Activated CD4-positive, alpha-beta T cell treated with anti-CD3 and anti-CD28 coated beads for 1 hour (primary cell): ENCODE results near the gene ERC2.
"Not testable (repeated sequence)": the region's sequence is repeated elsewhere in the genome, so short reads cannot be mapped to it uniquely, and the experiment has no call there.

Experiments used
- DNase-seq: peaks from one replicate; pipeline ENCODE4 v3.0.0-alpha.2; 2020

Gene ERC2

DNA sequence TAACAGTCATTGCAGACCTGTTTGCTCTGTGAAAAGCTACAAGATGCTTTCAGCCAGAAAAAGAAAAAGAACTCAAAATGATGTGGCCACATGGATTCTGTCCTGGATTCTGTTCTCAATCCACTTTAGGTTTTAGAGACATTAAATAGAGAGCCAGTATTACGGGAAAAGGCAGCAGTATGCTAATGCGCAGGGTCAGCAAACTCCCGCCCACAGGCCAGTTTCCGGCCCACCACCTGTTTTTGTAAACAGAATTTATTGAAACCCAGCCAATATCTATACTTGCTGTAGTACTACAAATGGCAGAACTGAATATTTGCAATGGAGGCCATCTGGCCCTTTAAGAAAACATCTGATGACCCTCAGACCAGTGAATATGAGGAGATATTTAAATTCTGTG, 416.1 kb downstream of the ERC2 start:
- DNase-seq = no peak

DNA sequence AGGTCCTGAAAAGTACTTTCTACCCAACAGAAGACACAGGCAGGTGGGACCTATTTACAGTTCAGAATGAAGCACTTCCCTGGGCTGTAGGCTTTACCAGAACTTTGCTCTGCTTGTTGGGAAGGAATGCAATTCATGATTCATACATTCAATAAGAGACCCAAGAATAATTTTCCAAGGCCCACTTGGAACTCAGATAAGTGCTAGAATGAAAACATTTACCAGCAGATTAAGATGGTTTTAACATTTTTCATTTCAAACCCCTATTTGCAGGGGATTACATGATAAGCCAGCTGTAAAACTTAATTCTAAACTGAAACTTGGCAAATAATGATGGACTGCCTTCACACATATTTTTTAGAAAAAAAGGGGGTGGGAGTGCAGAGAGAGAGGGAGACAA, 417.2 kb downstream of the ERC2 start:
- DNase-seq = no peak

DNA sequence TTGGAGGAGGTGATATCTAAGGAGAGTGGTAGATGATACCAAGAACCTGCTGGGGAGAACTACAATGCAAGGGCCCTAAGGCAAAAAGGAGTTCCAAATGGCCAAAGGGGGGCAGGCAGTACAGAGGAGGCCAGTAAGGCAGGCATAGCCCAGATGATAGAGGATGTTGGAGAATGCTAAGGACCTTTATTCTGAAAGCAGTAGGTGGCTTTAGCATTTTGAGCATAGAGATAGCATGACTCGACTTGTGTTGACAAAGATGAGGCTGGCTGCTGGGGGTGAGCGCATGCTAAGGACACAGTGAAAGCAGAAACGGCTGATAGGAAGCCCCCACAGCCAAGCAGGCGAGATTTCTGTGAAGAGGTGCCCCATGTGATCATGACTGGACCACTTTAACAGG, 419.3 kb downstream of the ERC2 start:
- DNase-seq = no peak

DNA sequence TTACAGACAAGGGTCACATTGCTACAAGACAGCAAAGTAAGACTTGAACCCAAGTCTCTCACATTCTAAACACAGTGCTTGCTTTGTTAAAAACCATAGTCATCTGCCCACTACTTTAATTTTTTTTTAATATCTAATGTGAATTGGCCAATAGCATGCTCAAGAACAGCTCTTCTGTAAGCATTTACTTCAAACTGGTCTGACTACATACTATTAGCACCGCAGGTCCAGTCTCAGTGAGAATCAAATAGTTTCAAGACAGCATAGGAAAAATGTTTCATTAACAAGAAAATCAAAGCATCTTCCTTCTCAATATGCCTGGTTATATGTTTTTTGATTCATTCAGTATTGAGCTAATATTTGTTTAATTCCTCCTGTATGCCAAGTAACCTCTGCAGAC, 419.9 kb downstream of the ERC2 start:
- DNase-seq = no peak

DNA sequence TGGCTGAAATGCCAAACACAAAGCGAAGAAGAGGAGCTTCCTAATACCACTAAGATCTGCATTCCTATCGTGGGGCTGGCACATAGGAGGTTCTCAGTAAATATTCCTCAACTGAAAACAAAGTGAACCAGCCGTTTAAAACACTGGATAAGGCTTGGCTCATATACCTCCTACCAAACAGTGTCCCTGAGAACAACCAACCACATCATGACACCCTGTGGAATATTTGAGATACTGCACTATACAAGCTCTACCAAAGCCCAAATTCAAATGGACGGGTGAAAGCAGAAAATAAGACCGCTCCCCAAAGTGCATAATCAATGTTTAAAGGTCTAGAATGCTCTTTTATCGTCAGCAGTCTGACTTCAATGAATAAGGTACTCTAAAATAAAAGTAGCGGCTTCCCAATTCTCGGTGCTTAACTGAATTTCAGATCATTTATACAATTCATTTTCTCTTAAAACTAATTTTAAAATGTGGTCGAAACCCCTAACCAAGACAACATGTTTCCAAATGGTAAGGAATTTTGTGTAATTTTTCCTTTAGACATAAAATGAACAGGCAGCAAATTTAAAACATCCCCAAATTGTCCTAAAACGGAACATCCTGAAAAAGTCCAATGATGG, 425.8 kb downstream of the ERC2 start:
- no peak for DNase-seq

DNA sequence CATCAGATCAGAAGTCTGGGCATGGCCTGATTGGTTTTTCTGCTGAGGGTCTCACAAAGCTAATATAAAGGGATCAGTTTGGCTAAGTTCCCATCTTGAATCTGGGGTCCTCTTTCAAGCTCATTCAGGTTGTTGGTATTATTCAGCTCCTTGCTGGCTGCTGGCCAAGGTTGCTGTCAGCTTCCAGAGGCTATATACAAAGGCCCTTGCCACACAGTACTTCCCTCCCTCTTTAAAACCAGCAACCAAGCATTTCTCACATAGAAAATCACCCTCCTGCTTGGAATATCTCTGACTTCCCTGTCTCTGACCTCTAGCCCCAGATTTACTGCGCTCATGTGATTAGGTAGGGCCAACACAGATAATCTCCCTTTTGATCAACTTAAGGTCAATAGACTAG, 442.9 kb downstream of the ERC2 start:
- DNase-seq = no peak

DNA sequence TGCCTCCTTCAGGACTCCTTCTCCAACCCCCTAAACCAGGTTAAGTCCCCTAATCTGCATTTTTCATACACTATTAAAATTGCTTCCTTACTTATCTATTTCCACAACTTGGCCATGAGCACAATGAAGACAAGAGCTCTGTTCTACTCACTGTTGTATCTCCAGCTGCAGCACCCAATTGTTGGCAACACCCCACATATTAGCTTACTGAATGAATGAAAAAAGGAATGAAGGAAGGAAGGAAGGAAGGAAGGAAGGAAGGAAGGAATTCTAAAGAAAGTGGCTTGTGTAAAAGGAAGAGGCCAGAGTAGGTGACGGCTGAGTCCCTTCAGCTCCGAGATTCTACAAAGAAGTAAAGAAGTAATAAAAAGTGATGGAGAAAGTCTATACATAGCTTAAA, 444.7 kb downstream of the ERC2 start:
- no peak for DNase-seq

DNA sequence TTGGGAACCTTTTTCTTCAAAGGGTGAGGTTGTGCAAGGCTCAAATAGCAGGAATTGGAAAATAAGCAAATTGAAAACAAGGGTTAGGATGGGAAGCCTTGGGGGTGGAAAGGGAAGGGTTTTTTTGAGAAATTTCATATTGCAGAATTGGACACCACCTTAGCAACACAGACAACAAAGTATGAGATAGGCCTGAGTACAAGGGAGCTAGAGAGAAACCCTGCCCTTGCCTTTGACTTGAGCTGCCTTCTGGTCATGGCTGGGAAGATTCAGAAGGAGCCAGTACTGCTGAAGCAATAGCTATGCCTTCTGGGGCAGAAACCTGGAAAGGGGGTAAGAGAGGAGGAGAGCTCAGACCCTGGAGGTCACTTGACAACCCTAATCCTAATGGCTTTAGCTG, 445.6 kb downstream of the ERC2 start:
- no peak for DNase-seq

DNA sequence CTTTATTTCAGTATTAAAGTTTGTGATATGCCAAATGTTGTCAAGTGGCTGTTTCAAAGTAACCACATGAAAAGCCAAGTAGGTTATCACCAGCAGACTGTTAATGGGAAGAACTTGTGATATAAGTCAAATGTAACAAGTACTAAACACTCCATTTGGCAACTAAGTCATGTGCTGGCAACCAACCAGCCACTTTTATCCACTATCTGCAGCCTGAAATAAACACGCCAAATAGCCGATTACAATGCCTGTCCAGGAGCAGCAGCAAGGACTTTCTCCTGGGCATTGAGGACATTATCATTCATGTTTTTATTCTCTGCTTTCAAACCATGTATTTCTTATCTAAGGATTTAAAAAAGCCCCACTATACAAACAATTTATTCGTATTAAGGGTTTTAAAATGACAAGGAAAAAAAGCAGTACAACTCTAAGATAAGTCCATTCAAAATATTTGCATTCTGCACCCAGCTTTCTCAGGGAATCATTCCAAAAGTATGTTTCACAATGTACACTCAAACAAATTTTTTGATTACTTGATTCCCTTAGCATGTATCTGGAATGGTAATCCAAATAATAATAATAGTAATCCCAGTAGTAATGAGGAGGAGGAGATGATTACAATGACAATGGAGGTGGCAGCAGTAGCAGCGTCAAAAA, 448.6 kb downstream of the ERC2 start:
- DNase-seq = no peak

DNA sequence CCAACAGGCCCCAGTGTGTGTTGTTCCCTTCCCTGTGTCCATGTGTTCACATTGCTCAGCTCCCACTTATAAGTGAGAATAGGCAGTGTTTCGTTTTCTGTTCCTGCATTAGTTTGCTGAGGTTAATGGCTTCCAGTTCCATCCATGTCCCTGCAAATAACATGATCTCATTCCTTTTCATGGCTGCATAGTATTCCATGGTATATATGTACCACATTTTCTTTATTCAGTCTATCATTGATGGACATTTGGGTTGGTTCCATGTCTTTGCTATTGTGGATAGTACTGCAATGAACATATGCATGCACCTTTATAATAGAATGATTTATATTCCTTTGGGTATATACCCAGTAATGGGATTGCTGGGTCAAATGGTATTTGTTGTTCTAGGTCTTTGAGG, 452.9 kb downstream of the ERC2 start:
- not testable (repeated sequence) for DNase-seq

DNA sequence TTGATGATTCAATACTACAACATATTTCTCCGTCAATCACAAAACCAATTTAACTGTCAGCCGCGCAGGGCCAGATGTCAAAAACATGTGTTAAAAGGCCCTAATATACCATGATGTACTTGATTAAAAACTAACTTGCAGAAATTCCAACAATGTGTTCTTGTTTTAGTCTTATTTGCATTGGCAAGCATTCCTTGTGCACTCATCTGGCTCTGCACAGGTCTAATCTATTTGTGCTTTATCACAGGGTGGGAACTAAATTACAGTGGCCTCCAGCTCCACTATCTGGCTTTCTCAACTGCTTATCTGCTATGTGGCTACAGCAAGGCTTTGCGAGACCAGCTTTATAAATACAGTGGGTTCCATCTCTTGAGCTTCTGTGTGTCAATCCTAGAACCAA, 455.5 kb downstream of the ERC2 start:
- DNase-seq = no peak

DNA sequence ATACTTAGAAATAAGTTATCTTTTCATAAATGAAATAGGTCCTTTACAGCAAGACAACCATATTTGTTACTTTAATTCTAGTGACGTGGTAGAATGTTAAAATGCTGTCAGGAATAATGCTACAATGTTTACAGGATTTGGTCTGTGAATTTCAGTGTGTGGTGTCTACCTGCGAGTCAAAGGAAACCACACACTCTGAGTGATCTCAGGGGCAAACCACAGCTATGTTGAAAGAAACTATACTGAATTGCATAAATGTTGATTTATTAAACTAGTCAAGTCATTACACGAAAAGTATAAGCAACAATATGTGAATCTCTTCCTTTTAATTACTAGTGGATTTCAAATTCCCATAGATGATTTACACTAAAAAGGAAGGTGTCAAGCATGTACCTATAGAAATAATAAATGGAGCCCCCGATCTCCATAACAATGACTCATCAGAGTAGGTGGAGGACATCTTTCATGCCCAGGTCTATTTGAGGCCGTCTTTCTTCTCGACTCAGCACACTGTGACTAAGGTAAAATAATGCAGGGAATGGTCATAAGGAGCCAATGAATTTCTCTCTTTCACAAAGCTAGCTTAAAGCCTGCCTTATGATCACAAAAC, 463.0 kb downstream of the ERC2 start:
- DNase-seq = no peak

DNA sequence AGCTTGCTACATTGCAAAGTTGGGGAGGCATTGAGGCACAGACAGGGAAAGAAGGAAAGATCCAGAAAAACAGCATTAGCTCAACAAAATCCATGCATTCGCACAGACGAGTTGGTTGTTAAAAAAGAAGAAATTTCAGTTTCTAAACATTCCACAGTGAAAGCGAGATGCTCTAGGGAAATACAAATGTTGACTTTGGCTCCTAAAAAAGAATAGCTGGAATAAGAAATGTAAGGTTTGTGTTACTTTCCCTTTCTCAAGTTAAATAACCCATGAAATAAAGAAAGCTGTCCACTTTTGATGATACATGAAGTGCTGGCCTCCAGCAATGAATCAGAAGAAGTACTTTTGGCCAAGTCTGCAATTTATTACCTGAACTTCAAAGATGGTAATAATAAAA, 465.1 kb downstream of the ERC2 start:
- DNase-seq = no peak

DNA sequence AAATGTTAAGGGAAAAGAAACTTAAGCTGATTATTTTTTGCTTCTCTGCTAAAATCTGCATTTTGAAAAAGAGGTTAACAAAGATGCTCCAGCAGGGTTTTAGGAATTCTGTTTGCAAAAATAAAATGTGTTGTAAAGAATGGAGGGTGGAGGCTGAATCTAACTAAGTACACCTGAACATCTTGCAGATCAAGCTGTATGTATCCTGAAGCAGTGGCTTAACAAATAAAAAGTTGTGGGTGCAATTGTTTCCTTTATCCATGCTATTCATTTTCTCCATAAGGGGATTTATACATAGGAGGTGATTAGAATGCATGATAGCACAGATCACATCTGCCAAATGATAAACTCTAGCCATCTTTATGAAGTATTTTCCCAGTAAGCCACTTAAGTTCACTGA, 466.3 kb downstream of the ERC2 start:
- no peak for DNase-seq

DNA sequence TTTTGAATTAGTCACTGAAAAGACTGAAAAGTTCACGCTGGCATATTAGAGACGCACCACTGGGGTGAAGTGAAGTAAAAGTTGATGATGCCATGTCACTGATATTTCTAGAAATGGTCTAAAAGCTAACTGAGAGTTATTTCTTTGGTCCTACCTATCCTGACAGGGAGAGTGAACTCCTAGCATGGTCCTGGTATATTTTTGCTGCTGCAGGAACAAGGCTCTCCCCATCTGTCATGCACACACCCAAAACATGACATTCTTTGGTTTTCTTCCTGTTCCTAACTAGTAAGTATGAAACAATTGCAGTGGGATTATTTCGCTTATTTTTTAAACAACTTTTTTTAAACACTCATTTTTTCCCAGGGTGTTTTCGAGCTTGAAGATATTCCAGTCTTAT, 466.7 kb downstream of the ERC2 start:
- no peak for DNase-seq

DNA sequence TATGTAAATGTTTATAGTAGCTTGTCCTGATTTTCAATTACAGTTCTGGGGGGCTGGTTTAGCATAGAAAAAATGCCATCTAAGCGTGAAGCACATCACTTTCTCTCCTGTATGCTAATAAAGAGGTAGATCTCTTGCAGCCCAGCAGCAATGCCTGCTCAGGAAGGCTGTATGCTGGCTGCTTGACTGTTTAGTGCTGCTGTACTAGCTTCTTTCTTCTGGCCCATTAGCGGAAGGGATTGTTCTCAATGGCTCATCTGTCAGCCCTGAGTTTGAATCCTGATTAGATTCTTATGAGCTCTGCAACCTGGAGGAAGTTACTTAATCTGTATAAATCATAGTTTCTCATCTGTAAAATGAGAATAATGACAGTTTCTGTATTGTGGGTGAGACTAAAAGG, 478.9 kb downstream of the ERC2 start:
- no peak for DNase-seq

DNA sequence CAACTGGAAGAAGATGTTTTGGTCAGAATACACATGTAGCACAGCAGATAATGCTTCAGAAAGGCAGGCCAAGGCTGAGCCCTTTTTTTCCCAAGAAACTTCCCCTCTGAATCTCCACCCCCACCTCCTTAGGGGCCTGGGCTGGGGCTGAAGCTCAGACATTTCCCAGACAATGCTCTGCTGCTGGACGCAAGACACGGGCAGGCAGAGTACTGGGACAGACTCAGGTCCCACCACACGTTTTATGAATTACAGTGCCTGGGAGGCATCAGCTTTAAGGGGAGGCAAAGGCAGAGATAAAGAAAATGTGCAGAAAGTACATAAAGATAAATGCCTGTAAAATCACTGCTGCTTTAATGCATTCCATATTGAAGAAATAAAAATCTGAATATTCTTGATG, 479.4 kb downstream of the ERC2 start:
- no peak for DNase-seq

DNA sequence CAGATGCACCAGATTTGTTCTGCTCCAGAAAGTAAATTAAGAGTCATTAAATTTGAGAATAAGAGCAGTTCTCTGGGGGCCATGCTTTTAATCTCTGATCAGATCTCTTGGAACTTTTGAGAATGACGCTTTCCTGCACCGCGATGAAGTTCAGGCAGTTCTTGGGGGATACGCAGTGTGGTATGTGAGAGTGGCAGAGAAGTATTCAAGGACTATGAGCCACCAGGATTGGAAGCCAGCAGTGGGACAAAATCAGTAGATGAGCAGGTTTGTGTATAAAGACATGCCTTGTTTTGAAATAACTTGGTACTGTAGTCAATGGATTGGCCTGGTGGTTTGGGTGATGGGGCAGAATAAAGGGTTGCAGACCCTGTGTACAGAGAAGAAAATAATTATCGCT, 483.6 kb downstream of the ERC2 start:
- no peak for DNase-seq

DNA sequence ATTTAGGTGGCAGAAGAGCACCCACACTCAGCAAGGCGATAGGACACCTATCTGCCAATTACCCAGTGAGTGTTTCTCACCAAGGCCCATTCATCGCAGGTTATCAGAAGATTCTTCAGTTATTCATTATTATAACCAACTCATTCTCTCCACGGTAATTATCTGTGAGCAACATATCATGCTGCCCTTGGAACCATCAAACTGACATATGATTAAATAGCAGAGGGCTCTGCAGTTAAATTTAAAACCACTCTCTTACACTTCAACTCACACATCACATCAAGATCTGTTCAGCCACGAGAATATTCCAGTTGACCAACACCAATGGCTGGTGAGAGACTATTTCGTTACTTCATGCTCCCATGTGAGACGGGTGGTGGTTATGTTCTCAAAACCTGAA, 489.3 kb downstream of the ERC2 start:
- no peak for DNase-seq

DNA sequence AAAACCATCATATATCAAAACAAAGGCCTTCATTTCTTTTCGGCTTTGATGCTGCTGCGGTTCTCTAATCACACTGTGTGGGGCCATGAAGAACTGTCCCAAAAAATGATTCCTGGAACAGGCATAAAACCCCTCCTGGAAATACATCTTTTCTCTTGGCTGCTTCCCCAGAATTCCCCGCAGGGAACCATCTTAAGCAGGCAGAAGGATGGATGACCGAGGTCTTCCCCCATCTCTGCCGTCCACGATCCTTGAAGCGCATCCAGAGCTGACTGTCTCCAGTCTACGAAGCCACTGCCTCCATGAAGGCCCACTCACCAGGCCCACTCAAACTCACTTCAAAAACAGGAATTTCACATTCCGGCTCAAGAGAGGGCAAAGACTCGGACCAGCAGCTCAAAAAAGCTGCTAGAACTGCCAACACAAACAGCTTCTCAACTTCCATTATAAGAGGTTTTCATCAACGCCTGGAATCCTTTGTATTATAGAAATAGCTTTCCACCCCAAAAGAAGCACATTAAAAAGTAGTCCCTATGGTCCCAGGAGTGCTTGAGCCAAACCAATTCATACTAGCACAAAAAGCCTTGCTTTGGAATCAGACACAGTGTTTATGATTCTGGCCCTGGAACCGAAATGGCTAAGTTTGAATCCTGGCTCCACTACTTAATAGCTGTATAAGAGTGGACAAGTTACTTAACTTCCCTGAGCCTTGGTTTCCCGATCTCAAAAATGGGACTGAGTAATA, 493.7 kb downstream of the ERC2 start:
- DNase-seq = no peak

DNA sequence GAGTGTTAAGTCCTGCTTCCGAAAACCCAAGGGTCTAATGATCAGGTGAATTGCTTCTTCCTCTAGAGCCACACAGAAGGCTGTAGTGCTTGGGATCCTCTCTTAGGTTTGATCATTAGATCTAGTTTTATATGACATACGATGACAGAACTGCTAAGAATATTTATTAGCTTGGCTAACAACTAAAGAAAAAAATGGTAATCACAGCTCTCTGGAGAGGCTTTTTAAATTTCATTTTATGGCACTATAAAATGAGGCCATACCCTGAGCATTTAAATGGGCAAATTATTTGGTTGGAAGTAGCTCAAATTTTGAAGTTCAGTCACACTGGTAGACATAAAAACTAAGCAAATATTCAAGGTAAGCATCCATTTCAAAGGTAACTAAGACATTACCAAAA, 498.6 kb downstream of the ERC2 start:
- no peak for DNase-seq

DNA sequence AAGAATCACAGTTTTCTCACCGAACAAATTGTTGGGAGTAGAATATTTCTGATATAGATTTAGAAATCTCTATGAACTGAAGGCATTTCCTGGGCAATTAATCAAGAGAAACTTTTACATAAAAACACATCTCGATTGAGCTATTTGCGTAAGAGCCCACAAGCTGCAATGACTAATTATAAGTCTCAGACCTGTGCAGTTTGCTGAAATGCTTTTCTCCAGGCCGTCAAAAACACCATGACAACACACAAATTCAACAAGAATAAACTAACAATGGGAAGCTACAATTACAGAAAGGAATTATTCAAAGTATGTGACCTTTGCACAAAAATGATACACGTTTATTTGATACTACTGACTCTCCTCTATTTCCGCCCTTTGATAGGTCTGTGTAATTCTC, 499.9 kb downstream of the ERC2 start:
- DNase-seq = no peak

DNA sequence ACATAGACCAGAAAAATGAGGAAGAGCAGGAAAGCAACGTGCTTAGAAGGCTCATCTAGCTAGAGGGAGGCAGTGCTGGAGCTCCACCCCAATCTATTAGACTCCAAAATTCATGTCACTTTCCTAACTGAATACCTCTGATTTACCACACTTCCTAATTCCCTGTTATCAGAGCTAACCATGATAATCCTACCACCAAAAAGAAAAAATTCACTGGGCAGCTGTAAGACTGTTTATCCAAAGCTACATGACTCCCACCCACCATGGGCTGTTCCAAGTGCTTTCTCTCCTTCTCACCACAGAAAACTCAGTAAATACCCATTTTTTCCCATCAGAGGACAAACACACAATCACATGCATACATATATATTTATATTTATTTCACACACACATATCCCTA, 501.7 kb downstream of the ERC2 start:
- no peak for DNase-seq

DNA sequence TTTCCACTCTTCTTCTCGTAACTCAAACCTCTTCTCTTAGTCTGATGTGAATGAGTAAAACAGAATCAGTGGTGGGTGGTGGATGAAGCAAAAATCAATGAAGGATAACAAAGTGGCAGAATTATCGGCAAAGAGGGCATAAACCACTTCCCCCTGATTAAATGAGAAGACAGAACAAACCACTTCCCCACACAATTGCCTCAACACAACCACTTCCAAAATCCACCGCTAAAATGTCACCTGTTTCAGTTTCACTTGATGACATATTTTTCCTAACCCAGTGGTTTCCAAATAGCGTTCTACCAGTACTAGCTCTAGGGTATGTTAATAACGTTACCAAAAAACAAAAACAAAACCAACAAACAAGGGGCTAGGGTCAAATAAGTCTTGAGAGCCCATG, 502.5 kb downstream of the ERC2 start:
- DNase-seq = no peak
